Right kidney (tissue), 1 donor: ENCODE data around the gene DCBLD1.
A peak's percentile ranks its signal among the peaks of the same experiment; 100 is the strongest.

ENCODE experiments used
- DNase-seq: peaks from one replicate; pipeline ENCODE4 v3.0.0-alpha.2; 2016

The DCBLD1 gene

GRCh38 chr6:117555882-117556498 lies 73.5 kb downstream of the DCBLD1 start:
- peak; percentile 21 for DNase-seq

- no peak for DNase-seq
Measured at GRCh38 chr6:117557951-117558350, 75.5 kb downstream of the DCBLD1 start.

- DNase-seq = no peak
Measured at GRCh38 chr6:117558818-117559217, 76.3 kb downstream of the DCBLD1 start.

- DNase-seq = no peak
Measured at GRCh38 chr6:117559299-117559698, 76.8 kb downstream of the DCBLD1 start.

GRCh38 chr6:117561128-117561527 lies 78.7 kb downstream of the DCBLD1 start:
- no peak for DNase-seq

GRCh38 chr6:117564681-117565080 lies 82.2 kb downstream of the DCBLD1 start:
- DNase-seq = no peak

GRCh38 chr6:117568247-117568646 lies 85.8 kb downstream of the DCBLD1 start:
- DNase-seq = no peak

- no peak for DNase-seq
Measured at GRCh38 chr6:117568831-117569410, 86.4 kb downstream of the DCBLD1 start.

GRCh38 chr6:117573006-117573680 lies 90.7 kb downstream of the DCBLD1 start:
- DNase-seq = no peak

GRCh38 chr6:117574198-117574597 lies 91.7 kb downstream of the DCBLD1 start:
- DNase-seq = no peak

- DNase-seq = no peak
Measured at GRCh38 chr6:117585647-117586046, 103.2 kb downstream of the DCBLD1 start.

- DNase-seq = no peak
Measured at GRCh38 chr6:117590447-117590846, 108.0 kb downstream of the DCBLD1 start.

- DNase-seq = no peak
Measured at GRCh38 chr6:117591405-117591804, 108.9 kb downstream of the DCBLD1 start.

- DNase-seq = no peak
Measured at GRCh38 chr6:117592983-117593759, 110.7 kb downstream of the DCBLD1 start.

- DNase-seq = no peak
Measured at GRCh38 chr6:117595099-117595923, 112.8 kb downstream of the DCBLD1 start.

- DNase-seq = no peak
Measured at GRCh38 chr6:117597755-117598154, 115.3 kb downstream of the DCBLD1 start.
